Heart right ventricle (tissue), 16 donors: ENCODE results near the gene VPS18. TPM values are rescaled to one million over a fixed set of nuclear protein-coding genes. Genes with fewer than 3 reads are reported as not detected.

Experiments
- ATAC-seq, 8 donors: fragments of 200-7000 bp; cut with Tn5 transposase; one replicate each; pipeline ENCODE4 v1.9.1; 2020; ENCODE audit warnings: mild to moderate bottlenecking in 8 of 8, moderate library complexity in 8 of 8, moderate number of reproducible peaks in 1 of 8
- DNase-seq, 2 donors: peaks; one replicate each; pipeline ENCODE4 v3.0.0-alpha.2; 2020
- H3K27ac ChIP-seq, 10 donors: fragments of 200-600 bp; sonication (generic) in 2 of 10; one replicate each; pipeline versions ENCODE4 v1.5.0 to v1.8.0; 2020 to 2022; ENCODE audit warnings: mild to moderate bottlenecking in 3 of 10
- H3K27me3 ChIP-seq, 7 donors: fragments of 200-600 bp; one replicate each; pipeline ENCODE4 v1.8.0; 2021 to 2022; ENCODE audit warnings: mild to moderate bottlenecking in 2 of 7
- H3K36me3 ChIP-seq, 9 donors: fragments of 200-600 bp; sonication (generic) in 1 of 9; one replicate each; pipeline versions ENCODE4 v1.5.0 to v1.8.0; 2020 to 2022; ENCODE audit warnings: mild to moderate bottlenecking in 2 of 9
- H3K4me1 ChIP-seq, 9 donors: fragments of 200-600 bp; sonication (generic) in 1 of 9; one replicate each; pipeline versions ENCODE4 v1.5.0 to v1.8.0; 2020 to 2022; ENCODE audit warnings: mild to moderate bottlenecking in 4 of 9
- H3K4me3 ChIP-seq, 10 donors: fragments of 200-600 bp; sonication (generic) in 2 of 10; one replicate each; pipeline versions ENCODE4 v1.5.0 to v1.8.0; 2020 to 2022; ENCODE audit warnings: mild to moderate bottlenecking in 7 of 10, moderate library complexity in 2 of 10
- H3K9me3 ChIP-seq, 11 donors: fragments of 200-600 bp in 10 of 11; sonication (generic) in 2 of 11; one replicate each; pipeline versions ENCODE4 v1.5.0 to v1.8.0; 2013 to 2022; ENCODE audit warnings: mild to moderate bottlenecking in 2 of 11, control low read depth in 1 of 11, moderate library complexity in 1 of 11
- WGBS, 2 donors: extraction: QIAGEN DNeasy Blood & Tissue Kit; methylation state at CpG; one replicate each; pipeline ENCODE4 v1.1.7; 2013; ENCODE audit warnings: inconsistent platforms in 1 of 2; 5-methylcytosine and 5-hydroxymethylcytosine counted together
- intact Hi-C, 10 donors: fragments of 100-400 bp; cut with DNase I; formaldehyde crosslinking; loops; one replicate each; pipeline versions ENCODE4 v1.11.1 to v1.14.2; 2022
- polyA plus RNA-seq, 2 donors: library from polyadenylated mRNA; stranded (reverse); fragments of 200-250 nt; gene quantifications; one replicate each; pipeline ENCODE4 v1.2.3, GENCODE V29; 2013
- total RNA-seq, 10 donors: library from RNA; stranded (reverse); fragmentation: NEBNext Ultra II Directional in 3 of 10; extraction: Animal tissue kit (Norgen Biotek cat#: 25700) in 3 of 10; gene quantifications; one replicate each; pipeline versions ENCODE4 v1.2.1 to v1.2.4, GENCODE V29; 2021 to 2023
- TF ChIP-seq, protein P1 (sequence below), 9 donors: fragments of 200-600 bp; sonication (generic) in 2 of 9; IDR thresholded peaks; one replicate each; pipeline versions ENCODE4 v1.5.0 to v1.8.0; 2021 to 2022; ENCODE audit warnings: antibody characterized with exemption in 9 of 9, mild to moderate bottlenecking in 5 of 9, moderate library complexity in 1 of 9
- donor health status: Arrhythmogenic right ventricular cardiomyopathy.
- donor health status: ischemic (EF 13 %, LVEDD 7.1; RV severe dilation, severe dysfunction).
- donor health status: healthy with polysubstance abuse.
- donor health status: DM: no; HTN: yes; CAD: no.
- donor health status: DM: no; HTN: no; CAD: no.
- donor health status: ischemic (EF 25% LVEDD 6.9; RV normal size, moderate dysfunction).
- donor health status: ischemic (EF 25% LVEDD 5.7; RV mildly dilated, moderate dysfunction).
- donor health status: healthy.
- donor health status: DM: yes; HTN: yes; CAD: no.
- donor health status: Ischemic cardiomyopathy.
- donor health status: ischemic (EF 35%, LVEDD 5.7; RV mildly dilated, moderate dysfunction).
- donor health status: nonischemic (EF 11% LVEDD 7.7; RV severe dilation, severe dysfunction).
- donor health status: DM: yes; HTN: yes; CAD: no.
- donor health status: PGD.
- donor health status: ischemic (EF 29% LVEDD 5.4; RV normal size, mild dysfunction).
- donor health status: nonischemic (EF 23%, LVEDD 6.1; RV moderate dilation, normal function).

The VPS18 gene
- total and polyA plus RNA-seq, 12 donors, result 10.5 to 25.0 (median 20.5) TPM

DNA sequence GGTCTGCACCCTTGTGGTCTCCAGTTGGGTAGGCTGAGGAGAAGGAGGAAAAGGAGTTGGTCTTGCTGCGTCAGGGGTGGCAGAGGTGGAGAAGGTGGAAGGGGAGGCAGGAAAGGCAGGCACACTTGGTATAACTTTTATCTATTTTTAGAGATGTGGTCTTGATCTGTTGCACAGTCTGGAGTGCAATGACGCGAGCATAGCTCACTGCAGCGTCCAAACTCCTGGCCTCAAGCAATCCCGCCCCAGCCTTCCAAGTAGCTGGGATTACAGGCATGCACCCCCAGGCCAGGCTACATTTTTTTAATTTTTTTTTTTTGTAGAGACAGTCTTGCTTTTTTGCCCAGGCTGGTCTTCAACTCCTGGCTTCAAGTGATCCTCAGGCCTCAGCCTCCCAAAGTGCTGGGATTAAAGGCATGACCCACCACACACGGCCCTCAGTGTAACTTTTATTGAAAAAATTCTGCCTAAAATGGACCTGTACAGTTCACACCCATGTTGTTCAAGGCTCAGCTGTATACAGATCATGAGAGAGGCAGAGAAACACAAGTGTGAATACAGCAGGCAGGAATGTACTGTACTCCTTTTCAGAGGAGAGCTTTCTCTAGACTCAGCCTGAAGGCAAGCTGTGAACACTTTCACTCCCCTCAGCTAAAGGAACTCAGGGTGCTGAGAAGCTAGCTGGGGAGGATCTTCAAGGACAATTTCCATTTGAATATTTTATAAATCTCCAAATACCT lies 18.1 kb upstream of the VPS18 start:
- H3K27me3 ChIP-seq, result peaks cover 0 to 32% (median 15%) of the 10 kb centered on the region in 7 donors
- peaks cover 0 to 13% (median 6%) of the 10 kb centered on the region in 9 donors for H3K4me1 ChIP-seq
- DNase-seq, result no peak
- H3K27ac ChIP-seq, result no peak overlapping the region
- no peaks in the 10 kb centered on the region for H3K36me3 ChIP-seq
- H3K4me3 ChIP-seq, result no peak overlapping the region
- TF ChIP-seq, protein P1, sequence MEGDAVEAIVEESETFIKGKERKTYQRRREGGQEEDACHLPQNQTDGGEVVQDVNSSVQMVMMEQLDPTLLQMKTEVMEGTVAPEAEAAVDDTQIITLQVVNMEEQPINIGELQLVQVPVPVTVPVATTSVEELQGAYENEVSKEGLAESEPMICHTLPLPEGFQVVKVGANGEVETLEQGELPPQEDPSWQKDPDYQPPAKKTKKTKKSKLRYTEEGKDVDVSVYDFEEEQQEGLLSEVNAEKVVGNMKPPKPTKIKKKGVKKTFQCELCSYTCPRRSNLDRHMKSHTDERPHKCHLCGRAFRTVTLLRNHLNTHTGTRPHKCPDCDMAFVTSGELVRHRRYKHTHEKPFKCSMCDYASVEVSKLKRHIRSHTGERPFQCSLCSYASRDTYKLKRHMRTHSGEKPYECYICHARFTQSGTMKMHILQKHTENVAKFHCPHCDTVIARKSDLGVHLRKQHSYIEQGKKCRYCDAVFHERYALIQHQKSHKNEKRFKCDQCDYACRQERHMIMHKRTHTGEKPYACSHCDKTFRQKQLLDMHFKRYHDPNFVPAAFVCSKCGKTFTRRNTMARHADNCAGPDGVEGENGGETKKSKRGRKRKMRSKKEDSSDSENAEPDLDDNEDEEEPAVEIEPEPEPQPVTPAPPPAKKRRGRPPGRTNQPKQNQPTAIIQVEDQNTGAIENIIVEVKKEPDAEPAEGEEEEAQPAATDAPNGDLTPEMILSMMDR (IDR thresholded peaks at IDR 0.05), result no peak
- H3K9me3 ChIP-seq, result no peaks in the 10 kb centered on the region
- intact Hi-C loops, result no loop called here
- no peak for ATAC-seq
- WGBS, 2 donors, result 89 to 90% methylated on average over 6 of the region's 6 CpGs

DNA sequence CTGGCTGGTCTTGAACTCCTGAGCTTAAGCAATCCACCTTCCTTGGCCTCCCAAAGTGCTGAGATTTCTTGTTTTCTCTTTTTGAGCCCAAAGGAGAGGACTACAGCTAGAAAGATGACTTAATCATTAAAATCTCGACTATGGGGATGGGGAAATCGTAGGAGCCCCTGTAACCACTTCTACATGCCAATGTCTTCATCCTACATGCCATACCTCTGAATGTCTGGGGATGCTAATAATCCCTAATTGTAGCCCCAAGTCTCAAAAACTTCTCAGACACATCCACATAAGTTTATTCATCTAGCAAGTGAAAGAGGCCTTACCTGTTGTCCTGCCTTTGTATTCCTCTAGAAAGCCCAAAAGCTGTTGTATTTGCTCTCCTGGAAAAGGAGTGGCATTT lies 16.6 kb upstream of the VPS18 start:
- 67 to 75% methylated on average over 2 of the region's 2 CpGs for WGBS, 2 donors
- Histone ChIP-seq H3K9me3 (peaks cover 0 to 2% (median 0%) of the 10 kb centered on the region in 11 donors), H3K4me1 (peaks cover 0 to 13% (median 6%) of the 10 kb centered on the region in 9 donors), H3K27ac (no peak overlapping the region), H3K27me3 (peaks cover 0 to 25% (median 14%) of the 10 kb centered on the region in 7 donors), H3K4me3 (no peak overlapping the region), H3K36me3 (no peaks in the 10 kb centered on the region)
- ATAC-seq (no peak), DNase-seq (no peak)
- TF ChIP-seq, protein P1 (IDR thresholded peaks at IDR 0.05), result no peak
- intact Hi-C loops, result no loop called here

DNA sequence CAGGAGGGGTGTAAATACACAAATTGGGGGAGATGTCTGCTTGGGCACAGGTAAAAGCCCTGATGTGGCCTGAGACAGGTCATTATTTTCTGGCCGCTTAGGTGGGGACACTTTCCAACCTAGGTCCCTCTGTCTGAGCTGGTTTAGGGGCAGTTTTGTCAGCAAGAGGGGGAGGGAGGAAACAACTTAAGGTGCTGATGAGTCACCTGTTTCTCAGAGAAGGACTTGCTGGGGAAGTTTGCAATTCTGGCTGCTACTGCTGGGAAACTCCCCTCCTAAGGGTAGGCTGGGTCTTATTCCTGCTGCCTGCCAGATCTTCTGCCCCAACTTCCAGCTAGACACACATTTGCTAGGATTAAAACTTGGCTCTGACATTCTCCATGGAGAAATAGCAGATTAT lies 15.5 kb upstream of the VPS18 start:
- TF ChIP-seq, protein P1 (IDR thresholded peaks at IDR 0.05), result no peak

DNA sequence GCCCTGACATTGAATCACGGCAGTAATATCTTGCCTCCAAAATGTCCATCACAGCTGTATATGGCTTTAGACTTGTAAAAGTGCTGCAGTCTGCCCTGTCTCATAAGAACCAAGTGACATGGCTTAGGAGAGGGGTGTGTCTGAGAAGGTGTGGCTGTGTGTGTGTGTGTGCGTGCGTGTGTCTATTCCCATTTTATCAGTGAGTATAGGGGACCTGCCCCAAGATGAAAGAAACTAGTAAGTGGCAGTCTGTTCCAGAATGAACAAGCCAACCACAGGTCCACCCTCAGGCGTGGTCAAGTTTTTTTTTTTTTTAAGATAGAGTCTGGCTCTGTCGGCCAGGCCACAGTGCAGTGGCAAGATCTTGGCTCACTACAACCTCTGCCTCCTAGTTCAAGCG lies 14.6 kb upstream of the VPS18 start:
- DNase-seq, result no peak
- Histone ChIP-seq H3K9me3 (peaks cover 0 to 7% (median 0%) of the 10 kb centered on the region in 11 donors), H3K4me3 (no peak overlapping the region), H3K36me3 (no peaks in the 10 kb centered on the region), H3K27ac (no peak overlapping the region), H3K4me1 (no peaks in the 10 kb centered on the region), H3K27me3 (peaks cover 0 to 6% (median 0%) of the 10 kb centered on the region in 7 donors)
- 82 to 85% methylated on average over 6 of the region's 6 CpGs for WGBS, 2 donors
- TF ChIP-seq, protein P1 (IDR thresholded peaks at IDR 0.05), result no peak
- ATAC-seq, result no peak
- intact Hi-C loops, result no loop called here

More for the DNA sequence above, 15.5 kb upstream of the VPS18 start:
- DNase-seq (no peak), ATAC-seq (no peak)
- Histone ChIP-seq H3K9me3 (peaks cover 0 to 7% (median 0%) of the 10 kb centered on the region in 11 donors), H3K4me1 (peaks cover 0 to 7% (median 1%) of the 10 kb centered on the region in 9 donors), H3K4me3 (no peak overlapping the region), H3K27ac (no peak overlapping the region), H3K36me3 (no peaks in the 10 kb centered on the region), H3K27me3 (peaks cover 0 to 14% (median 3%) of the 10 kb centered on the region in 7 donors)
- intact Hi-C loops, result no loop called here
- WGBS, 2 donors, result 90 to 92% methylated on average over 1 of the region's 1 CpG
